Measurements from ENCODE around the gene COL4A2. TPM values are rescaled to one million over a fixed set of nuclear protein-coding genes. Genes with fewer than 3 reads are reported as not detected.

The COL4A2 gene
- total RNA-seq, 4 donors from 2014 or later: 655 to 1,231 (median 912) TPM

GRCh38 chr13:110332750-110333149 lies 25.7 kb downstream of the COL4A2 start:
- TF ChIP-seq, protein P1, sequence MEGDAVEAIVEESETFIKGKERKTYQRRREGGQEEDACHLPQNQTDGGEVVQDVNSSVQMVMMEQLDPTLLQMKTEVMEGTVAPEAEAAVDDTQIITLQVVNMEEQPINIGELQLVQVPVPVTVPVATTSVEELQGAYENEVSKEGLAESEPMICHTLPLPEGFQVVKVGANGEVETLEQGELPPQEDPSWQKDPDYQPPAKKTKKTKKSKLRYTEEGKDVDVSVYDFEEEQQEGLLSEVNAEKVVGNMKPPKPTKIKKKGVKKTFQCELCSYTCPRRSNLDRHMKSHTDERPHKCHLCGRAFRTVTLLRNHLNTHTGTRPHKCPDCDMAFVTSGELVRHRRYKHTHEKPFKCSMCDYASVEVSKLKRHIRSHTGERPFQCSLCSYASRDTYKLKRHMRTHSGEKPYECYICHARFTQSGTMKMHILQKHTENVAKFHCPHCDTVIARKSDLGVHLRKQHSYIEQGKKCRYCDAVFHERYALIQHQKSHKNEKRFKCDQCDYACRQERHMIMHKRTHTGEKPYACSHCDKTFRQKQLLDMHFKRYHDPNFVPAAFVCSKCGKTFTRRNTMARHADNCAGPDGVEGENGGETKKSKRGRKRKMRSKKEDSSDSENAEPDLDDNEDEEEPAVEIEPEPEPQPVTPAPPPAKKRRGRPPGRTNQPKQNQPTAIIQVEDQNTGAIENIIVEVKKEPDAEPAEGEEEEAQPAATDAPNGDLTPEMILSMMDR (IDR thresholded peaks at IDR 0.05; ENCODE audit: low read depth): no peak

DNA sequence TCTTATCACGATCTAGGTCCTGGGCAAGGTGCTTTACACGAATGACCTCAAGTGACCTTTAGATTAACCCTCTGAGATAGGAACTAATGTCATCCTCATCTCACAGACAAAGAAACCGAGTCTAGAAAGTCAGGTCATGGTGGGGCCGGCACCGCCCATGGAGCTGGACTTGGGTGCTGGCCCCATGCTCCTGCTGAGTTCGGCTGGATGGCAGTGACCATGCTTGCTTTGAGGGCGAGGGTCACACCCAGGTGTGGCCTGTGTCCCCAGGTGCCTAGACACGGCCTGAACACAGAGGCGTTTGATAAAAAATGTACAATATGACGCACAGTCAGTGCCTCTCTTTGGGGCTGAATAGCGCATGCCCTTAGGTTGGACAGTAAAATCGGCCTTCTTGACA lies 26.8 kb downstream of the COL4A2 start:
- TF ChIP-seq, protein P1 (IDR thresholded peaks at IDR 0.05; ENCODE audit: low read depth): no peak

DNA sequence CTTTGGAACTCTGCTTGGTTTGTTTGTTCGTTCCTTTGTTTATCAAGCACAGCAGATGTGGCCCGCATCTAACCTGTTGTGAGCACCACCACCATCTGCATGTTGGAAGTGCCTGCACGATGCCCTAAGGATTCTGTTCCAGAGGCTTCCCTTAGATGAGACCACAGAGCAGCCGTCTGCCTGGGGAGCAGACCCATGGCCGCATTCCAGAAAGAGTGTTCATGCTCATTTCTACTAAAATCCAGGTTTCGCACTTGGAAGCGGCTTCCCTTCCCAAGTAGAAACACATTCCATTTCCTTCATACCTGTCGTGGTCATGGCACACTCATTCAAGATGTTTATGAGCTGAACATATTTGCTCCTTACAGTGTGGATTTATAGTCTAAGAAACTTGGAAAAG lies 27.2 kb downstream of the COL4A2 start:
- TF ChIP-seq, protein P1 (IDR thresholded peaks at IDR 0.05; ENCODE audit: low read depth): no peak

GRCh38 chr13:110334841-110335490 lies 27.9 kb downstream of the COL4A2 start:
- TF ChIP-seq, protein P1 (IDR thresholded peaks at IDR 0.05; ENCODE audit: low read depth): no peak

DNA sequence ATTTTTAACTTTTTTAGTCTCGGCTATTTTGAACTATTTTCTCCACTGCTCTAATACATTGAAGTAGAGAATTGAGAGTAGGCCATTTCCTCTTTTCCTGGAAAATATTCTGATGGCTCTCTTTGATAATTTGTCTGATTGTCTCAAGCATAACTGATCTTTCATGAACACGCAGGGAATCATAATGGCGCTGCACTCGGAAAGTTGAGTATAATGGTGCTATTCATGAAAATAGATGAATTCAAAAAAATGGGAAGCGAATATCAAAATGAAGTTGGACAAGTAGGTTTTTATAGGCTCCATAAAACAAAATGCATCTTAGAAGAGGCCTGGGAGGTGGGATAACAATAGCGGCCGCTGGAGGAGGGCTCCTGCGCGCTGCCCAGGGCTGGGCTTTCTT lies 29.0 kb downstream of the COL4A2 start:
- TF ChIP-seq, protein P1 (IDR thresholded peaks at IDR 0.05; ENCODE audit: low read depth): no peak

- TF ChIP-seq, protein P1 (IDR thresholded peaks at IDR 0.05; ENCODE audit: low read depth): no peak
Measured at GRCh38 chr13:110336681-110337080, 29.6 kb downstream of the COL4A2 start.

DNA sequence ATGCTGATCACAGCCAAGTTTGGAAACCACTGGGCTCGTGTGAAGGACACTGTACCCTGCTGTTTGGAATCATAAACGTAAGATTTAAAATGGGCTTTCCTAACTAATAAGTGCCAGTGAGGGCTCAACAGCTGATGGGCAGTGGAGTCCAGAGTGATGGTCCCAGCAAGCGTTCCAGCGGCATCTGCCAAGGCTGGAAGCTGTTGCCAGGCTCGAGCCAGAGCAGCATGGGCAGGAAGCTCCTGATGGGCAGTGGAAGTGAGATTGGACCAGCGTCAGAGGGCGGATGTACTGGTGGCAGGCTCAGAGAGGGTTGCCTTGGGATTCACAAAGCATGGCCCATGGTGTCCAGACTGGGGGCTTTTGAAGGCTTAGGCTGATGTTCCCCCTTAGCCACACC lies 30.2 kb downstream of the COL4A2 start:
- TF ChIP-seq, protein P1 (IDR thresholded peaks at IDR 0.05; ENCODE audit: low read depth): no peak
